Activated CD4-positive, alpha-beta memory T cell treated with anti-CD3 and anti-CD28 coated beads, Interleukin-2, amount 10 ng/mL, durations not matched to agents 7 days and 5 days (primary cell): ENCODE measurements around the gene SCLT1. TPM values are rescaled to one million over a fixed set of nuclear protein-coding genes. Genes with fewer than 3 reads are reported as not detected.
"Not testable (repeated sequence)": the region's sequence is repeated elsewhere in the genome, so short reads cannot be mapped to it uniquely, and the experiment has no call there.

Source experiments
- CTCF ChIA-PET: fragments of 350-600 bp; sonication (Branson Sonifier 250); formaldehyde crosslinking; loops from one replicate; lab custom pipeline; 2021; ENCODE audit warnings: antibody characterized with exemption, inconsistent platforms; lab: Charles Lee
- POLR2A ChIA-PET: fragments of 350-600 bp; sonication (Branson Sonifier 250); formaldehyde crosslinking; loops from one replicate; lab custom pipeline; 2021; ENCODE audit warnings: antibody characterized with exemption; lab: Charles Lee
- DNase-seq: peaks from one replicate; pipeline ENCODE4 v3.0.0-alpha.2; 2020
- H3K27ac Mint-ChIP-seq: one replicate; pipeline ENCODE4 v1.8.0; 2021; ENCODE audit warnings: mild to moderate bottlenecking, mixed read lengths
- H3K27me3 Mint-ChIP-seq: one replicate; pipeline ENCODE4 v1.8.0; 2021; ENCODE audit warnings: mixed read lengths
- H3K36me3 Mint-ChIP-seq: one replicate; pipeline ENCODE4 v1.8.0; 2021; ENCODE audit warnings: low read depth, mixed read lengths
- H3K4me1 Mint-ChIP-seq: one replicate; pipeline ENCODE4 v1.8.0; 2021; ENCODE audit warnings: mixed read lengths
- H3K4me3 Mint-ChIP-seq: one replicate; pipeline ENCODE4 v1.8.0; 2021; ENCODE audit warnings: mild to moderate bottlenecking, mixed read lengths
- H3K9me3 Mint-ChIP-seq: one replicate; pipeline ENCODE4 v1.8.0; 2021; ENCODE audit warnings: mixed read lengths
- total RNA-seq, 2 experiments: library from RNA; stranded (reverse); gene quantifications; one replicate each; pipeline ENCODE4 v1.2.3, GENCODE V29; 2021

The SCLT1 gene
- total RNA-seq, 2 experiments from 2014 or later = 36.4 to 37.8 TPM

DNA sequence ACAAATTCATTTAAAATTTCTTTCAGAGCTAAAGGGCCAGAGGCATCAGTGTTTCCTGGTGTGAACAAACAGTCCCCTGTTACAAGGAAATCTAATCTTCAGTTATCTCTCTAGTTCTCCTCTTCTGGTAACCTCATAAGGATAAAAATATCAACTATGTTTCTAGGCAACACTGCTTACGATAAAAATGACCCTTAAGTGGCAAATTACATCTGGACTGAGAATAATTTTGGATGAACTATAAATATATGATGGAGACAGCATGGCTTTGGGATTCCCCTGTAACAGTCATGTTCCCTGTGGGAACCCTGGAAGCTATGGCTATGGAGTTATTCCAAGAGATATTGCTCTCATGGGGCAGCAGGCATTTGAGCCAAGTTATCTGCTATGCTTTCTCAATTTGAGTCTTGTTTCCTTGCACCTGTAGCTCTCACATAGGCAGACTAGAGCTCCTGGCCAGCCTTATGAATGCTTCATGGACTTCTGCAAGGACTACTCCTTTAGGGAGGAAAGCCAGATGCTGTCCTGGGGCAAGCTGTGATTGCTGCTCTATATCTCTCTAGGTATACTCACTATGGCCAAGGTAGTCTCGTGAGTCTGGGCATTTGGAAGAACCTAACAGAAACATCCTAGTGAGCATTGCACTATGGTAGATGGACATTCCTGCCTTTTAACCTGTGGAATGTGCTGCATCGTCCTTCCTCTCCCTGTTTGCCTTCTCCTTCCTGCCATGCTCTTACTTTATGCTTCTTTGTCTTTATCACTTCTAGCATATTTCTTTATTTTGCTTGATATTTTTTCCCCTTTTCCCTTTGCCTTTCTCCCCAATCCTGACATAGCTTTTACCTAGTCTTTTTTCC, 16.9 kb upstream of the SCLT1 start:
- CTCF ChIA-PET = interaction anchor here (1.1 kb wide), 1 partner anchor 16 kb away, joined by 4 read pairs; the partner anchor contains the start of gene SCLT1
- no peaks in the 10 kb centered on the region for H3K4me1 Mint-ChIP-seq
- no peak overlapping the region for H3K4me3 Mint-ChIP-seq
- POLR2A ChIA-PET = interaction anchor here (1.2 kb wide), 1 partner anchor 12 kb away, joined by 3 read pairs; no protein-coding TSS in a partner anchor
- no peak for DNase-seq
- no peaks in the 10 kb centered on the region for H3K27me3 Mint-ChIP-seq
- H3K9me3 Mint-ChIP-seq = no peaks in the 10 kb centered on the region
- peaks cover 23% of the 10 kb centered on the region for H3K36me3 Mint-ChIP-seq
- no peak overlapping the region for H3K27ac Mint-ChIP-seq

- no peaks in the 10 kb centered on the region for H3K9me3 Mint-ChIP-seq
- no peak overlapping the region for H3K27ac Mint-ChIP-seq
- H3K36me3 Mint-ChIP-seq = peaks cover 22% of the 10 kb centered on the region
- DNase-seq = no peak
- H3K4me1 Mint-ChIP-seq = peaks cover 41% of the 10 kb centered on the region
- no peaks in the 10 kb centered on the region for H3K27me3 Mint-ChIP-seq
- ChIA-PET CTCF (interaction anchor here (1.0 kb wide), 1 partner anchor 286 kb away, joined by 4 read pairs; no protein-coding TSS in a partner anchor), POLR2A (interaction anchor here (1.1 kb wide), 1 partner anchor 12 kb away, joined by 3 read pairs; no protein-coding TSS in a partner anchor)
- H3K4me3 Mint-ChIP-seq = no peak overlapping the region
Observed at GRCh38 chr4:129098531-129099001, 5.2 kb upstream of the SCLT1 start.

GRCh38 chr4:129095811-129096454, 2.6 kb upstream of the SCLT1 start, which contains the start of gene C4orf33:
C4orf33 (plus strand) TSS chr4:129096152; CDS start chr4:129102611, 6,459 bp downstream.
- H3K27me3 Mint-ChIP-seq = no peaks in the 10 kb centered on the region
- H3K36me3 Mint-ChIP-seq = peaks cover 18% of the 10 kb centered on the region
- peaks cover 42% of the 10 kb centered on the region for H3K4me1 Mint-ChIP-seq
- peak; percentile 85 for DNase-seq
- H3K9me3 Mint-ChIP-seq = no peaks in the 10 kb centered on the region
- POLR2A ChIA-PET = interaction anchor here (1.0 to 7.7 kb wide), 8 partner anchors 9 to 1035 kb away, joined by 3 to 140 read pairs (median 5); partner anchors contain the start of genes JADE1, LARP1B and PGRMC2
- H3K4me3 Mint-ChIP-seq = peak within 1 kb of the TSS; percentile 91
- CTCF ChIA-PET = interaction anchor here (0.8 kb wide), 1 partner anchor 234 kb away, joined by 3 read pairs; no protein-coding TSS in a partner anchor
- H3K27ac Mint-ChIP-seq = peak within 1 kb of the TSS; percentile 44

- Mint-ChIP-seq H3K36me3 (peaks cover 19% of the 10 kb centered on the region), H3K4me1 (peaks cover 46% of the 10 kb centered on the region), H3K9me3 (no peaks in the 10 kb centered on the region), H3K4me3 (no peak overlapping the region), H3K27ac (no peak overlapping the region), H3K27me3 (no peaks in the 10 kb centered on the region)
- ChIA-PET POLR2A (interaction anchor here (0.7 to 7.7 kb wide), 13 partner anchors 9 to 1213 kb away, joined by 3 to 140 read pairs (median 8); partner anchors contain the start of genes ABHD18, JADE1, MFSD8 and PGRMC2), CTCF (interaction anchor here (1.0 to 2.2 kb wide), 4 partner anchors 16 to 312 kb away, joined by 3 to 16 read pairs (median 4); no protein-coding TSS in a partner anchor)
- DNase-seq = no peak
Observed at GRCh38 chr4:129094347-129094746, 1.0 kb upstream of the SCLT1 start.

DNA sequence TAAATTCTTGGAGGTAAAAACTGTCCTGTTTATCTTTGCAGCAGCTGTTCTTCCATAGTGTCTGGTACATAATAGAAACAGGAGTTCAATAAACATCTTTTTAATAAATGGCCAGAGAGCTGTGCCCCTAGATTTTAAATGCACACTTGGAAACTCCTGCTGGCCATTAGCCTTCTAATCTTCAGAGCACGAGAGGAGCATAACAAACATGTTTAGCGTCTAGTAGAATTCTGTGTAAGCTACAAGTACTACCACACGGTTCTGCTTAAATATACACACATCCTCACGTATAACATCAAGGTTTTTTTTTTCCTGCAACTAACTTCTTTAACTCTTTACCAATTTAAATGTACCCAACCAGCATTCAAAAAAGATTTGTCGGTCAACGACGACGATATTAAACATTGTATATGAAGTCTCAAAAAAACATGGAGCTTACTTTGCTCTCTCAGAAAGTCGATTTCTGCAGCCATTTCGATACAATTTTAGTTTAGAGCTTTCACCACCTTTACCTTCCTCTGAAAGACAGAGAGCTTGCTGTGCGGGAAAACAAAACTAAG, 628 bp downstream of the SCLT1 start:
- CTCF ChIA-PET = interaction anchor here (1.3 to 2.2 kb wide), 4 partner anchors 16 to 310 kb away, joined by 3 to 16 read pairs (median 4); no protein-coding TSS in a partner anchor
- no peak for DNase-seq
- H3K4me1 Mint-ChIP-seq = peaks cover 49% of the 10 kb centered on the region
- no peaks in the 10 kb centered on the region for H3K27me3 Mint-ChIP-seq
- no peak overlapping the region for H3K27ac Mint-ChIP-seq
- H3K9me3 Mint-ChIP-seq = no peaks in the 10 kb centered on the region
- H3K4me3 Mint-ChIP-seq = no peak overlapping the region
- peaks cover 21% of the 10 kb centered on the region for H3K36me3 Mint-ChIP-seq
- POLR2A ChIA-PET = interaction anchor here (0.8 to 7.7 kb wide), 21 partner anchors 9 to 1211 kb away, joined by 3 to 140 read pairs (median 4); partner anchors contain the start of genes ABHD18, JADE1, MFSD8 and PLK4

DNA sequence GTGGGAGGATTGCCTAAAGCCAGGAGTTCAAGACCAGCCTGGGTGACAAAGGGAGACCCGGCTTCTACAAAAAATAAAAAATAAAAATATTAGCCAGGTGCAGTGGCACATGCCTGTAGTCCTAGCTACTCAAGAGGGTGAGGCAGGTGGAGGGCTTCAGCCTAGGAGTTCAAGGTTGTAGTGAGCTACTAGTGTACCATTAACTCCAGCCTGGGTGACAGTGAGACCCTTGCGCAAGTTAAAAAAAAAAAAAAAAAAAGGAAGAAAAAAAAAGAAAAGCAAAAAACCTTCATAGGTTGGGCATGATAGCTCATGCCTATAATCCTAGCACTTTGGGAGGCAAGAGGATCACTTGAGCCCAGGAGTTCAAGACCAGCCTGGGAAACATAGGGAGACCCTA, 5.8 kb downstream of the SCLT1 start:
- H3K27me3 Mint-ChIP-seq = no peaks in the 10 kb centered on the region
- H3K27ac Mint-ChIP-seq = no peak overlapping the region
- no peak overlapping the region for H3K4me3 Mint-ChIP-seq
- peaks cover 29% of the 10 kb centered on the region for H3K4me1 Mint-ChIP-seq
- POLR2A ChIA-PET = no interaction called here
- CTCF ChIA-PET = interaction anchor here (0.6 to 0.7 kb wide), 2 partner anchors 651 to 801 kb away, joined by 3 to 4 read pairs; no protein-coding TSS in a partner anchor
- DNase-seq = no peak
- peaks cover 7% of the 10 kb centered on the region for H3K9me3 Mint-ChIP-seq
- peaks cover 43% of the 10 kb centered on the region for H3K36me3 Mint-ChIP-seq

DNA sequence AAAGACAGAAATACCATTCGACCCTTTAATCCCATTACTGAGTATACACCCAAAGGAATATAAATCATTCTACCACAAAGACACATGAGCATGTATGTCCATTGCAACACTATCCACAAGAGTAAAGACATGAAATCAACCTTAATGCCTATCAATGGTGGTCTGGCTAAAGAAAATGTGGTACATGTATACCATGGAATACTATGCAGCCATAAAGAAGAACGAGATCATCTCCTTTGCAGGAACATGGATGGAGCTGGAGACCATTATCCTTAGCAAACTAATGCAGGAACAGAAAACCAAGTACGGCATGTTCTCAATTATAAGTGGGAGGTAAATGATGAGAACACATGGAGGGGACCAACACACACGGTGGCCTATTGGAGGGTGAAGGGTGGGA, 7.9 kb downstream of the SCLT1 start:
- ChIA-PET CTCF (no interaction called here), POLR2A (interaction anchor here (0.9 kb wide), 1 partner anchor 8 kb away, joined by 3 read pairs; the partner anchor contains the start of gene SCLT1)
- Mint-ChIP-seq H3K36me3 (peaks cover 61% of the 10 kb centered on the region), H3K9me3 (peaks cover 12% of the 10 kb centered on the region), H3K27me3 (no peaks in the 10 kb centered on the region), H3K27ac (no peak overlapping the region), H3K4me1 (peaks cover 29% of the 10 kb centered on the region), H3K4me3 (no peak overlapping the region)
- DNase-seq = no peak

DNA sequence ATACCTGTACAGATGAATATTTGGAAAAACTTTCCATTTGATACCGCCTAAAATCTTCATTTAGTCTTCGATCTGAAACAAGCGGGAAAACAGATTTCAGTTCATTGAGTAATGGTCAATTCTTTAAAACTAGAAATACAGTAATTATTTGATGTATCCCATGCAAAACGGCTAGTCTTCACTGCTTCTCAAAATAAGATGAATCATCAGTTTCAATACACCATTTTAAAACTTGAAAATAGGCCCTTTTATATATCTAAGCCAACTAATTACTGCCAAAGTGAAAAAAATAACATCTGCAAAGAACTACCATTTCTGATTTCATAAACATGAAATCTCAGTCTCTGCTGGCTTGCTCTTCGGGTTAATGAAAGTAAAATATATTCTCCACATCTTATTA, 11.0 kb downstream of the SCLT1 start:
- Mint-ChIP-seq H3K36me3 (peaks cover 75% of the 10 kb centered on the region), H3K4me3 (no peak overlapping the region), H3K27ac (no peak overlapping the region), H3K9me3 (peaks cover 24% of the 10 kb centered on the region), H3K27me3 (no peaks in the 10 kb centered on the region), H3K4me1 (peaks cover 14% of the 10 kb centered on the region)
- CTCF ChIA-PET = no interaction called here
- POLR2A ChIA-PET = interaction anchor here (0.7 kb wide), 1 partner anchor 10 kb away, joined by 3 read pairs; the partner anchor contains the start of gene SCLT1
- DNase-seq = no peak

DNA sequence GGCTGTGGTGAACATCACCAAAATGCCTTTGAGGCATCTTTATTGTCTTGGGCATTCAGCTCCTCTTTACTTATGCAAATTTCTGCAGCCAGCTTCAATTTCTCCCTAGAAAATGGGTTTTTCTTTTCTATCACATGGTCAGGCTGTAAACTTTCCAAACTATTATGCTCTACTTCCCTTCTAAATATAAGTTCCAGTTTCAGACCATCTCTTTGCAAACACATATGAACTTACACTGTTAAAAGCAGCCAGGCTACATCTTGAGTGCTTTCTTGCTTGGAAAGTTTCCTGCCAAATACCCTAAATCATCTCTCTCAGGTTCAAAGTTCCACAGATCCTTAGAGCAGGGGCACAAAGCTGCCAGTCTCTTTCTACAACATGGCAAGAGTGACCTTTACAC, 13.2 kb downstream of the SCLT1 start:
- ChIA-PET CTCF (no interaction called here), POLR2A (no interaction called here)
- peaks cover 6% of the 10 kb centered on the region for H3K4me1 Mint-ChIP-seq
- DNase-seq = no peak
- peaks cover 23% of the 10 kb centered on the region for H3K9me3 Mint-ChIP-seq
- H3K4me3 Mint-ChIP-seq = no peak overlapping the region
- peaks cover 76% of the 10 kb centered on the region for H3K36me3 Mint-ChIP-seq
- no peaks in the 10 kb centered on the region for H3K27me3 Mint-ChIP-seq
- no peak overlapping the region for H3K27ac Mint-ChIP-seq

- ChIA-PET POLR2A (interaction anchor here (5.1 kb wide), 1 partner anchor 16 kb away, joined by 21 read pairs; the partner anchor contains the start of gene SCLT1), CTCF (interaction anchor here (0.9 to 1.6 kb wide), 2 partner anchors 13 to 16 kb away, joined by 3 to 5 read pairs; partner anchors contain the start of gene SCLT1)
- DNase-seq = no peak
Observed at GRCh38 chr4:129077326-129077725, 16.0 kb downstream of the SCLT1 start.

GRCh38 chr4:129069537-129069936, 23.8 kb downstream of the SCLT1 start:
- Mint-ChIP-seq H3K36me3 (peaks cover 49% of the 10 kb centered on the region), H3K9me3 (peaks cover 55% of the 10 kb centered on the region)
- DNase-seq, CTCF ChIA-PET, H3K27ac Mint-ChIP-seq, H3K27me3 Mint-ChIP-seq, H3K4me3 Mint-ChIP-seq, POLR2A ChIA-PET, H3K4me1 Mint-ChIP-seq: not testable (repeated sequence)

More at GRCh38 chr4:129077326-129077725, 16.0 kb downstream of the SCLT1 start:
- peaks cover 39% of the 10 kb centered on the region for H3K9me3 Mint-ChIP-seq
- no peak overlapping the region for H3K27ac Mint-ChIP-seq
- H3K27me3 Mint-ChIP-seq = no peaks in the 10 kb centered on the region
- H3K36me3 Mint-ChIP-seq = peaks cover 81% of the 10 kb centered on the region
- H3K4me3 Mint-ChIP-seq = no peak overlapping the region
- H3K4me1 Mint-ChIP-seq = peaks cover 2% of the 10 kb centered on the region

DNA sequence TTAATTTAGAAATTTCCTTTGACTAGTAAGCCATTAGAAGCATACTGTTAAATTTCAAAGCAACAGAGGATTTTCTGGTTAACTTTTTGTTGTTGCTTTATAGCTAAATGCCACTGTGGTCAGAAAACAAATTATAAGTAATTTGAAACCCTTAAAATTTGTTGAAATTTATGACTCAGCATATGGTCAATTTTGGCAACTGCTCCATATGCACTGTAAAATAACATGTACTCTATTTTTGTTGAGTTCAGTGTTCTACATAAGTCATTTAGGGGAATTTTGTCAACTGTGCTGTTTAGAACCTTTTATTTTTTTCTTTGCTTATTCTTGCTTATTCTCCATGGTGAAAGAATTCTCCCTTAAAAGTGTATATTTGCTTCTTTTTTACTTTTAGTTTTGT, 28.6 kb downstream of the SCLT1 start:
- H3K9me3 Mint-ChIP-seq = peaks cover 53% of the 10 kb centered on the region
- CTCF ChIA-PET = no interaction called here
- H3K27ac Mint-ChIP-seq = no peak overlapping the region
- H3K27me3 Mint-ChIP-seq = no peaks in the 10 kb centered on the region
- peaks cover 60% of the 10 kb centered on the region for H3K36me3 Mint-ChIP-seq
- POLR2A ChIA-PET = no interaction called here
- DNase-seq = no peak
- H3K4me1 Mint-ChIP-seq = no peaks in the 10 kb centered on the region
- H3K4me3 Mint-ChIP-seq = no peak overlapping the region
